Adrenal gland (tissue), 5 donors: ENCODE data around the gene AXIN1.

Experiments
- POLR2A ChIP-seq, 2 donors: fragments of 450-650 bp; IDR thresholded peaks; one replicate each; pipeline ENCODE4 v1.6.1; 2017; ENCODE audit warnings: antibody characterized with exemption in 2 of 2, mild to moderate bottlenecking in 2 of 2, moderate library complexity in 1 of 2
- TF ChIP-seq, protein P1 (sequence below), 6 experiments: fragments of 450-650 bp in 4 of 6; fragments of 200-600 bp in 2 of 6; sonication (generic) in 1 of 6; IDR thresholded peaks; 1 replicate in 5 of 6; 2 replicates in 1 of 6; pipeline versions ENCODE4 v1.5.1 to v1.8.0; 2016 to 2021; ENCODE audit warnings: antibody characterized with exemption in 6 of 6, mild to moderate bottlenecking in 2 of 6, moderate library complexity in 1 of 6
- donor health status: DM: no; HTN: no; CAD: no.

DNA sequence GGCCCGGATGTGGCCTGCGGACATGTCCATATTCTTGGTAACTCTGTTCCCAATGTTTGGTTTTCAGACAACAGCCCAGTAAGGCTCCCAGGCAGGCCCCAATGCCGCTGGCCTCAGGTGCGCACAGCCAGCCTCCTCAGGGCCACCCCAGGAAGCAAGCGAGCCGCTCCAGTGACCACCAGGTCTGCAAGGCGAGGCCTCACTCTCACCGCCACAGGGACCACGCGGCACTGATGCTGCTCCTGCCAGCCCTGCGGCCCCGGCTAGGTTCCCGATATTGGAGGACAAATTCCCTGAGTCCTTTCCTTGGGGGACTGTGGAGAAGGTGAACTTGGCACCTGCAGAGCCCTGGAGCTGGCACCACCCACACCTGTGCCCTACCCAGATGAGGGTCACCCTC is 50.6 kb downstream of the AXIN1 start:
- TF ChIP-seq, protein P1, sequence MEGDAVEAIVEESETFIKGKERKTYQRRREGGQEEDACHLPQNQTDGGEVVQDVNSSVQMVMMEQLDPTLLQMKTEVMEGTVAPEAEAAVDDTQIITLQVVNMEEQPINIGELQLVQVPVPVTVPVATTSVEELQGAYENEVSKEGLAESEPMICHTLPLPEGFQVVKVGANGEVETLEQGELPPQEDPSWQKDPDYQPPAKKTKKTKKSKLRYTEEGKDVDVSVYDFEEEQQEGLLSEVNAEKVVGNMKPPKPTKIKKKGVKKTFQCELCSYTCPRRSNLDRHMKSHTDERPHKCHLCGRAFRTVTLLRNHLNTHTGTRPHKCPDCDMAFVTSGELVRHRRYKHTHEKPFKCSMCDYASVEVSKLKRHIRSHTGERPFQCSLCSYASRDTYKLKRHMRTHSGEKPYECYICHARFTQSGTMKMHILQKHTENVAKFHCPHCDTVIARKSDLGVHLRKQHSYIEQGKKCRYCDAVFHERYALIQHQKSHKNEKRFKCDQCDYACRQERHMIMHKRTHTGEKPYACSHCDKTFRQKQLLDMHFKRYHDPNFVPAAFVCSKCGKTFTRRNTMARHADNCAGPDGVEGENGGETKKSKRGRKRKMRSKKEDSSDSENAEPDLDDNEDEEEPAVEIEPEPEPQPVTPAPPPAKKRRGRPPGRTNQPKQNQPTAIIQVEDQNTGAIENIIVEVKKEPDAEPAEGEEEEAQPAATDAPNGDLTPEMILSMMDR (IDR thresholded peaks at IDR 0.05): no peak
- no peak for TF ChIP-seq POLR2A (IDR thresholded peaks at IDR 0.05)
